Upper lobe of left lung (tissue), 4 donors: ENCODE measurements around the gene ZNF438.

Experiments used
- CTCF ChIP-seq, 6 experiments: fragments of 450-650 bp in 4 of 6; fragments of 200-600 bp in 2 of 6; sonication (generic) in 2 of 6; IDR thresholded peaks; one replicate each; pipeline ENCODE4 v1.5.1; 2016 to 2019; ENCODE audit warnings: antibody characterized with exemption in 6 of 6
- EP300 ChIP-seq, 4 donors: sonication (generic); formaldehyde crosslinking; IDR thresholded peaks; one replicate each; pipeline ENCODE4 v1.5.1; 2017; ENCODE audit warnings: antibody characterized with exemption in 4 of 4, control low read depth in 2 of 4
- POLR2A ChIP-seq, 4 donors: fragments of 450-650 bp; IDR thresholded peaks; one replicate each; pipeline ENCODE4 v1.5.1; 2016 to 2017; ENCODE audit warnings: antibody characterized with exemption in 4 of 4, mild to moderate bottlenecking in 2 of 4

- no peak for TF ChIP-seq EP300 (IDR thresholded peaks at IDR 0.05)
- no peak for TF ChIP-seq POLR2A (IDR thresholded peaks at IDR 0.05)
- TF ChIP-seq CTCF (IDR thresholded peaks at IDR 0.05), result no peak
These were observed 214.9 kb downstream of the ZNF438 start for GRCh38 chr10:30816820-30817171.
